ENCODE results near the gene MOSPD2. TPM values are rescaled to one million over a fixed set of nuclear protein-coding genes. Genes with fewer than 3 reads are reported as not detected.

The MOSPD2 gene
- total and polyA plus RNA-seq, 2 donors (not counting 1 experiment from before 2014, with no cell fraction given): 16.0 to 30.2 TPM

DNA sequence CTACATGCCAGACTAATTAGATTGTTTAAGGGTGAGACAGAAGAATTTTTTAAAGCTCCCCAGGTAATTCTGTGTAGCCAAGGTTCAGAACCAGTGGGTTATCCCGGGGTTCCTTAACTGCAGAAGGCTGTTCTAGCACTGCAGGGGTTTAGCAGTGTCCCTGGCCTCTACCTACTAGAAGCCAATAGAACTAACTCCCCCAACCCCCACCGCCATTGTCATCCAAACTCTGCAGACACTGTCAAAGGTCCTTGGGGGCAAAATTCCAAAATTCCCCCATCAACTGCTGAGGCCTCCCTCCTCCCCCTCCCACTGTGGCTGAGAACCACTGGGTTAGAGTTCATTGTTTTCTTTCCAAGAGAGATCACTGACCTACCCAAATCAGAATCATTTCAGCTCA, 66.4 kb downstream of the MOSPD2 start:
- DNase-seq (ENCODE audit: low read depth in 2 of 2): no peak

DNA sequence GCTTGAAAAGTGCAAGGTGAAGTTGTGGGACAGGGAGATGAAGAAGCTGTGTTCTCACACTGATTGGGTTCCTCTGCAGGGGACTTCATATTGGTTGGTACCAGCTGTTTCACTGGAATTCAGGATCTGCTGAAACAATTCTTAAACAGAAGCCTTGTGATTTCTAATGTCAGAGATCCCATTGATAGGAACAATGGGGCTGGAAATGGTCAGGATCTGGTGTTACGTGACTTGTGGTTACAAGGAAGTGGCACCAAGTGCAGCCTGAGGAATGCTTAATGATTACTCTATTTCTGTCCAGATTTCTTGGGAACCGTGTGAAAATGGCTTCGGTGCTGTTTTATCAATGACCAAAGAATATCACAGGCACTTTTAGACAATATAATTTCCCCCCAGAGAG, 68.1 kb downstream of the MOSPD2 start:
- Histone ChIP-seq H3K9ac (ENCODE audit: insufficient read depth, low read length) (no peak overlapping the region), H3K4me3 (replicated peaks in 1 of 4; ENCODE audit: control extremely low read depth in 1 of 4, insufficient read depth in 1 of 4, low read depth in 3 of 4, low read length in 4 of 4) (no peak overlapping the region), H2AFZ (ENCODE audit: low read length) (no peak overlapping the region), H3K9me3 (ENCODE audit: control insufficient read depth, insufficient read depth, low read depth, low read length) (no peaks in the 10 kb centered on the region), H3K79me2 (ENCODE audit: control insufficient read depth, insufficient read depth, low read length) (no peaks in the 10 kb centered on the region), H3K36me3 (ENCODE audit: control insufficient read depth, insufficient read depth, low read length) (no peaks in the 10 kb centered on the region), H3K27ac (ENCODE audit: insufficient read depth, low read length) (no peak overlapping the region), H4K20me1 (ENCODE audit: control insufficient read depth, extremely low read depth, insufficient read depth, low read length) (no peaks in the 10 kb centered on the region), H3K4me2 (ENCODE audit: extremely low read depth, insufficient read depth, low read length) (no peak overlapping the region), H3K4me1 (ENCODE audit: control insufficient read depth, extremely low read depth, insufficient read depth, low read length) (no peaks in the 10 kb centered on the region), H3K27me3 (ENCODE audit: control insufficient read depth, insufficient read depth, low read length) (no peaks in the 10 kb centered on the region)
- no peak for DNase-seq (ENCODE audit: low read depth in 2 of 2)
- TF ChIP-seq, protein P1, sequence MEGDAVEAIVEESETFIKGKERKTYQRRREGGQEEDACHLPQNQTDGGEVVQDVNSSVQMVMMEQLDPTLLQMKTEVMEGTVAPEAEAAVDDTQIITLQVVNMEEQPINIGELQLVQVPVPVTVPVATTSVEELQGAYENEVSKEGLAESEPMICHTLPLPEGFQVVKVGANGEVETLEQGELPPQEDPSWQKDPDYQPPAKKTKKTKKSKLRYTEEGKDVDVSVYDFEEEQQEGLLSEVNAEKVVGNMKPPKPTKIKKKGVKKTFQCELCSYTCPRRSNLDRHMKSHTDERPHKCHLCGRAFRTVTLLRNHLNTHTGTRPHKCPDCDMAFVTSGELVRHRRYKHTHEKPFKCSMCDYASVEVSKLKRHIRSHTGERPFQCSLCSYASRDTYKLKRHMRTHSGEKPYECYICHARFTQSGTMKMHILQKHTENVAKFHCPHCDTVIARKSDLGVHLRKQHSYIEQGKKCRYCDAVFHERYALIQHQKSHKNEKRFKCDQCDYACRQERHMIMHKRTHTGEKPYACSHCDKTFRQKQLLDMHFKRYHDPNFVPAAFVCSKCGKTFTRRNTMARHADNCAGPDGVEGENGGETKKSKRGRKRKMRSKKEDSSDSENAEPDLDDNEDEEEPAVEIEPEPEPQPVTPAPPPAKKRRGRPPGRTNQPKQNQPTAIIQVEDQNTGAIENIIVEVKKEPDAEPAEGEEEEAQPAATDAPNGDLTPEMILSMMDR (conservative IDR thresholded peaks at IDR 0.05 in 1 of 2, IDR thresholded peaks at IDR 0.05 in 1 of 2; ENCODE audit: low read depth in 1 of 2, low read length in 2 of 2): no peak
- TF ChIP-seq EZH2 (IDR thresholded peaks at IDR 0.05; ENCODE audit: low read length, missing control alignments): no peak

More for the DNA sequence above, 66.4 kb downstream of the MOSPD2 start:
- H3K36me3 ChIP-seq (ENCODE audit: control insufficient read depth, insufficient read depth, low read length): no peaks in the 10 kb centered on the region
- H3K4me2 ChIP-seq (ENCODE audit: extremely low read depth, insufficient read depth, low read length): no peak overlapping the region
- no peak for TF ChIP-seq EZH2 (IDR thresholded peaks at IDR 0.05; ENCODE audit: low read length, missing control alignments)
- TF ChIP-seq, protein P1 (conservative IDR thresholded peaks at IDR 0.05 in 1 of 2, IDR thresholded peaks at IDR 0.05 in 1 of 2; ENCODE audit: low read depth in 1 of 2, low read length in 2 of 2): no peak
- no peaks in the 10 kb centered on the region for H4K20me1 ChIP-seq (ENCODE audit: control insufficient read depth, extremely low read depth, insufficient read depth, low read length)
- H3K9me3 ChIP-seq (ENCODE audit: control insufficient read depth, insufficient read depth, low read depth, low read length): no peaks in the 10 kb centered on the region
- no peak overlapping the region for H3K9ac ChIP-seq (ENCODE audit: insufficient read depth, low read length)
- H2AFZ ChIP-seq (ENCODE audit: low read length): no peak overlapping the region
- no peaks in the 10 kb centered on the region for H3K4me1 ChIP-seq (ENCODE audit: control insufficient read depth, extremely low read depth, insufficient read depth, low read length)
- no peak overlapping the region for H3K4me3 ChIP-seq (replicated peaks in 1 of 4; ENCODE audit: control extremely low read depth in 1 of 4, insufficient read depth in 1 of 4, low read depth in 3 of 4, low read length in 4 of 4)
- H3K27ac ChIP-seq (ENCODE audit: insufficient read depth, low read length): no peak overlapping the region
- H3K27me3 ChIP-seq (ENCODE audit: control insufficient read depth, insufficient read depth, low read length): no peaks in the 10 kb centered on the region
- no peaks in the 10 kb centered on the region for H3K79me2 ChIP-seq (ENCODE audit: control insufficient read depth, insufficient read depth, low read length)

DNA sequence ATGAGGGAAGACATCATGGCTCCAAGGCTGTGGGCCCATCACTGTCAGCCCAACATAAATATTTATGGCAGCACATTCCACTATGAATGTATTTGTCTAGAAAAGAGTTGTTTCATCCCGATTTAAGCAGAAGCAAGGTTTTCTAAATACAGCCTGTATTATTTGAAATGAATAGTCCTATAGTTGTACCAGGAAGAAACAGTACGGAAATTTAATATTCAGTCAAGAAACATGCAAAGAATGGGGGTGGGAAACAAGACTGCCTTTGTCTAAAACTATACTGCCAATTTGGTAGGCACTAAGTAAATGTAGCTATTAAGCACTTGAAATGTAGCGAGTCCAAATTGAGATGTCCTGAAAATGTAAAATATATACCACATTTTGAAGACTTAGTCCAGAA, 69.1 kb downstream of the MOSPD2 start:
- DNase-seq (ENCODE audit: low read depth in 2 of 2): no peak
- H3K9ac ChIP-seq (ENCODE audit: insufficient read depth, low read length): no peak overlapping the region
- TF ChIP-seq, protein P1 (conservative IDR thresholded peaks at IDR 0.05 in 1 of 2, IDR thresholded peaks at IDR 0.05 in 1 of 2; ENCODE audit: low read depth in 1 of 2, low read length in 2 of 2): no peak
- TF ChIP-seq EZH2 (IDR thresholded peaks at IDR 0.05; ENCODE audit: low read length, missing control alignments): no peak

More for the DNA sequence above, 69.1 kb downstream of the MOSPD2 start:
- H3K27ac ChIP-seq (ENCODE audit: insufficient read depth, low read length): no peak overlapping the region
- H3K9me3 ChIP-seq (ENCODE audit: control insufficient read depth, insufficient read depth, low read depth, low read length): no peaks in the 10 kb centered on the region
- no peaks in the 10 kb centered on the region for H4K20me1 ChIP-seq (ENCODE audit: control insufficient read depth, extremely low read depth, insufficient read depth, low read length)
- H3K27me3 ChIP-seq (ENCODE audit: control insufficient read depth, insufficient read depth, low read length): no peaks in the 10 kb centered on the region
- H3K79me2 ChIP-seq (ENCODE audit: control insufficient read depth, insufficient read depth, low read length): no peaks in the 10 kb centered on the region
- H3K4me3 ChIP-seq (replicated peaks in 1 of 4; ENCODE audit: control extremely low read depth in 1 of 4, insufficient read depth in 1 of 4, low read depth in 3 of 4, low read length in 4 of 4): no peak overlapping the region
- no peaks in the 10 kb centered on the region for H3K36me3 ChIP-seq (ENCODE audit: control insufficient read depth, insufficient read depth, low read length)
- no peak overlapping the region for H3K4me2 ChIP-seq (ENCODE audit: extremely low read depth, insufficient read depth, low read length)
- no peak overlapping the region for H2AFZ ChIP-seq (ENCODE audit: low read length)
- no peaks in the 10 kb centered on the region for H3K4me1 ChIP-seq (ENCODE audit: control insufficient read depth, extremely low read depth, insufficient read depth, low read length)
